ENCODE results near the gene ARMH1. TPM values are rescaled to one million over a fixed set of nuclear protein-coding genes. Genes with fewer than 3 reads are reported as not detected.

ARMH1 gene
- total and polyA plus RNA-seq, 2 donors (not counting 1 experiment from before 2014, with no cell fraction given), result 10.2 to 225 TPM

GRCh38 chr1:44688760-44689446 lies 14.4 kb downstream of the ARMH1 start:
- Mint-ChIP-seq H3K27ac (no peak overlapping the region), H3K4me3 (no peak overlapping the region), H3K27me3 (no peaks in the 10 kb centered on the region), H3K9me3 (ENCODE audit: insufficient read depth) (no peaks in the 10 kb centered on the region), H3K4me1 (peaks cover 16% of the 10 kb centered on the region)
- no peaks in the 10 kb centered on the region for H4K20me1 ChIP-seq (ENCODE audit: control insufficient read depth, insufficient read depth, low read length, poor library complexity, severe bottlenecking)
- no peak for ATAC-seq (ENCODE audit: low read depth)
- no peak for DNase-seq
- H3K9ac ChIP-seq (ENCODE audit: low read length), result no peak overlapping the region
- no peaks in the 10 kb centered on the region for H3K79me2 ChIP-seq (ENCODE audit: control insufficient read depth, insufficient read depth, low read length)
- no peaks in the 10 kb centered on the region for H3K36me3 ChIP-seq (replicated peaks in 1 of 2; ENCODE audit: control extremely low read depth in 1 of 2, control insufficient read depth in 1 of 2, extremely low read depth in 1 of 2, insufficient read depth in 2 of 2, low read length in 1 of 2)
- no peak overlapping the region for H3K27ac ChIP-seq (ENCODE audit: low read length in 2 of 2)
- WGBS (ENCODE audit: insufficient coverage), result over 99% methylated on average over 12 of the region's 12 CpGs
- H3K4me1 ChIP-seq (ENCODE audit: control insufficient read depth in 2 of 2, insufficient read depth in 2 of 2, low read length in 2 of 2), result peaks cover 6% of the 10 kb centered on the region in 2 donors
- H3K27me3 ChIP-seq (replicated peaks in 1 of 4; ENCODE audit: control extremely low read depth in 1 of 4, control insufficient read depth in 3 of 4, insufficient read depth in 4 of 4, low read length in 3 of 4), result no peaks in the 10 kb centered on the region
- ChIA-PET CTCF (interaction anchor here (0.6 kb wide), 1 partner anchor 1585 kb away, joined by 5 read pairs; no protein-coding TSS in a partner anchor), POLR2A (no interaction called here)
- H2AFZ ChIP-seq (ENCODE audit: insufficient read depth, low read depth, low read length, poor library complexity, severe bottlenecking), result no peak overlapping the region
- TF ChIP-seq EZH2 (IDR thresholded peaks at IDR 0.05; ENCODE audit: borderline replicate concordance, insufficient read depth, low read depth, low read length, poor library complexity, severe bottlenecking), result no peak
- TF ChIP-seq, protein P1, sequence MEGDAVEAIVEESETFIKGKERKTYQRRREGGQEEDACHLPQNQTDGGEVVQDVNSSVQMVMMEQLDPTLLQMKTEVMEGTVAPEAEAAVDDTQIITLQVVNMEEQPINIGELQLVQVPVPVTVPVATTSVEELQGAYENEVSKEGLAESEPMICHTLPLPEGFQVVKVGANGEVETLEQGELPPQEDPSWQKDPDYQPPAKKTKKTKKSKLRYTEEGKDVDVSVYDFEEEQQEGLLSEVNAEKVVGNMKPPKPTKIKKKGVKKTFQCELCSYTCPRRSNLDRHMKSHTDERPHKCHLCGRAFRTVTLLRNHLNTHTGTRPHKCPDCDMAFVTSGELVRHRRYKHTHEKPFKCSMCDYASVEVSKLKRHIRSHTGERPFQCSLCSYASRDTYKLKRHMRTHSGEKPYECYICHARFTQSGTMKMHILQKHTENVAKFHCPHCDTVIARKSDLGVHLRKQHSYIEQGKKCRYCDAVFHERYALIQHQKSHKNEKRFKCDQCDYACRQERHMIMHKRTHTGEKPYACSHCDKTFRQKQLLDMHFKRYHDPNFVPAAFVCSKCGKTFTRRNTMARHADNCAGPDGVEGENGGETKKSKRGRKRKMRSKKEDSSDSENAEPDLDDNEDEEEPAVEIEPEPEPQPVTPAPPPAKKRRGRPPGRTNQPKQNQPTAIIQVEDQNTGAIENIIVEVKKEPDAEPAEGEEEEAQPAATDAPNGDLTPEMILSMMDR (IDR thresholded peaks at IDR 0.05), result no peak
- H3K9me3 ChIP-seq (ENCODE audit: control extremely low read depth in 1 of 3, control insufficient read depth in 2 of 3, insufficient read depth in 1 of 3, low read length in 2 of 3), result no peaks in the 10 kb centered on the region
- H3K4me3 ChIP-seq (ENCODE audit: control extremely low read depth in 1 of 5, extremely low read depth in 1 of 5, insufficient read depth in 1 of 5, low read depth in 2 of 5, low read length in 4 of 5), result no peak overlapping the region
- intact Hi-C loops (cut with micrococcal nuclease), result no loop called here
- H3K4me2 ChIP-seq (replicated peaks; ENCODE audit: low read depth, low read length, poor library complexity, severe bottlenecking), result no peak overlapping the region

DNA sequence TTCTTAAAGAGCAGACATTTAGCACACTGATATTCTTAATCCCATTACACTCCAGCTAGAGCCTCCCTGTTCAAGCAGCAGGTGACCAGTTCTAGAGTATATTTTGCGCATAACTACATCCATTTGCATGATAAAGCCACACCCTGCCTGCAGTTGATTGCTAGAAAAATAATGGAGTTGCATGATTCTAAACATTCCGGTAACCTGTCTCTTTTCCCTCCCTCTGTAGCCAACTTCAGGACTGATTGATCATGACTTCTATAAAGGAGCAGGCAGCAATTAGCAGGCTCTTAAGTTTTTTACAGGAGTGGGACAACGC lies 14.9 kb downstream of the ARMH1 start:
- ChIA-PET POLR2A (no interaction called here), CTCF (no interaction called here)
- Mint-ChIP-seq H3K9me3 (ENCODE audit: insufficient read depth) (no peaks in the 10 kb centered on the region), H3K27me3 (no peaks in the 10 kb centered on the region), H3K27ac (no peak overlapping the region), H3K4me1 (peaks cover 17% of the 10 kb centered on the region), H3K4me3 (no peak overlapping the region)
- DNase-seq, result no peak
- no peaks in the 10 kb centered on the region for H3K79me2 ChIP-seq (ENCODE audit: control insufficient read depth, insufficient read depth, low read length)
- H3K36me3 ChIP-seq (replicated peaks in 1 of 2; ENCODE audit: control extremely low read depth in 1 of 2, control insufficient read depth in 1 of 2, extremely low read depth in 1 of 2, insufficient read depth in 2 of 2, low read length in 1 of 2), result no peaks in the 10 kb centered on the region
- H3K27me3 ChIP-seq (replicated peaks in 1 of 4; ENCODE audit: control extremely low read depth in 1 of 4, control insufficient read depth in 3 of 4, insufficient read depth in 4 of 4, low read length in 3 of 4), result no peaks in the 10 kb centered on the region
- 97% methylated on average over 2 of the region's 3 CpGs for WGBS (ENCODE audit: insufficient coverage)
- H3K4me3 ChIP-seq (ENCODE audit: control extremely low read depth in 1 of 5, extremely low read depth in 1 of 5, insufficient read depth in 1 of 5, low read depth in 2 of 5, low read length in 4 of 5), result no peak overlapping the region
- no peak for ATAC-seq (ENCODE audit: low read depth)
- no peak overlapping the region for H3K9ac ChIP-seq (ENCODE audit: low read length)
- no peaks in the 10 kb centered on the region for H3K9me3 ChIP-seq (ENCODE audit: control extremely low read depth in 1 of 3, control insufficient read depth in 2 of 3, insufficient read depth in 1 of 3, low read length in 2 of 3)
- H3K27ac ChIP-seq (ENCODE audit: low read length in 2 of 2), result no peak overlapping the region
- H4K20me1 ChIP-seq (ENCODE audit: control insufficient read depth, insufficient read depth, low read length, poor library complexity, severe bottlenecking), result no peaks in the 10 kb centered on the region
- peaks cover 4% of the 10 kb centered on the region in 2 donors for H3K4me1 ChIP-seq (ENCODE audit: control insufficient read depth in 2 of 2, insufficient read depth in 2 of 2, low read length in 2 of 2)
- intact Hi-C loops (cut with micrococcal nuclease), result no loop called here
- no peak overlapping the region for H3K4me2 ChIP-seq (replicated peaks; ENCODE audit: low read depth, low read length, poor library complexity, severe bottlenecking)
- TF ChIP-seq, protein P1 (IDR thresholded peaks at IDR 0.05), result no peak
- no peak for TF ChIP-seq EZH2 (IDR thresholded peaks at IDR 0.05; ENCODE audit: borderline replicate concordance, insufficient read depth, low read depth, low read length, poor library complexity, severe bottlenecking)
- H2AFZ ChIP-seq (ENCODE audit: insufficient read depth, low read depth, low read length, poor library complexity, severe bottlenecking), result no peak overlapping the region

Measured in B cell (primary cell).